Measurements from ENCODE around the gene CDH19. TPM values are rescaled to one million over a fixed set of nuclear protein-coding genes. Genes with fewer than 3 reads are reported as not detected.
A peak's percentile ranks its signal among the peaks of the same experiment; 100 is the strongest.

Gene CDH19
- total and polyA plus RNA-seq, 2 donors from 2014 or later = 0.37 to 0.94 TPM

- FAIRE-seq = no peak
- H3K36me3 ChIP-seq (ENCODE audit: control insufficient read depth in 2 of 3, insufficient read depth in 3 of 3, low read length in 3 of 3) = no peaks in the 10 kb centered on the region
- no peaks in the 10 kb centered on the region for H3K27me3 ChIP-seq (ENCODE audit: control insufficient read depth, insufficient read depth, low read length)
- no peak overlapping the region for H3K4me3 ChIP-seq (ENCODE audit: low read length in 3 of 3)
- H3K9me3 ChIP-seq (ENCODE audit: control insufficient read depth in 2 of 3, insufficient read depth in 1 of 3, low read length in 3 of 3) = peaks cover 0 to 6% (median 2%) of the 10 kb centered on the region in 3 donors
- H3K27ac ChIP-seq (ENCODE audit: low read depth in 2 of 2, low read length in 2 of 2) = no peak overlapping the region
- no peak for TF ChIP-seq CTCF (IDR thresholded peaks at IDR 0.05; ENCODE audit: borderline replicate concordance, extremely low read depth, insufficient read depth)
- no peaks in the 10 kb centered on the region for H3K4me1 ChIP-seq (ENCODE audit: control insufficient read depth in 2 of 3, insufficient read depth in 2 of 3, low read depth in 1 of 3, low read length in 3 of 3)
- intact Hi-C loops (cut with DNase I) = no loop called here
- no peak overlapping the region for H3K9ac ChIP-seq (ENCODE audit: low read length in 3 of 3)
- no peak for DNase-seq
Measured at GRCh38 chr18:66599190-66599589, 4.7 kb downstream of the CDH19 start.

GRCh38 chr18:66587430-66587829 lies 16.5 kb downstream of the CDH19 start:
- no peak overlapping the region for H3K4me3 ChIP-seq (ENCODE audit: low read length in 3 of 3)

GRCh38 chr18:66582211-66582610 lies 21.7 kb downstream of the CDH19 start:
- no peak overlapping the region for H3K4me3 ChIP-seq (ENCODE audit: low read length in 3 of 3)
- no peaks in the 10 kb centered on the region for H3K4me1 ChIP-seq (ENCODE audit: control insufficient read depth in 2 of 3, insufficient read depth in 2 of 3, low read depth in 1 of 3, low read length in 3 of 3)
- TF ChIP-seq CTCF (IDR thresholded peaks at IDR 0.05; ENCODE audit: borderline replicate concordance, extremely low read depth, insufficient read depth) = no peak
- no peaks in the 10 kb centered on the region for H3K36me3 ChIP-seq (ENCODE audit: control insufficient read depth in 2 of 3, insufficient read depth in 3 of 3, low read length in 3 of 3)
- DNase-seq (peak in 2 of 5 donors; percentile 9 to 26), FAIRE-seq (no peak)
- intact Hi-C loops (cut with DNase I) = no loop called here
- H3K9ac ChIP-seq (ENCODE audit: low read length in 3 of 3) = no peak overlapping the region
- H3K27me3 ChIP-seq (ENCODE audit: control insufficient read depth, insufficient read depth, low read length) = no peaks in the 10 kb centered on the region
- H3K27ac ChIP-seq (ENCODE audit: low read depth in 2 of 2, low read length in 2 of 2) = no peak overlapping the region
- H3K9me3 ChIP-seq (ENCODE audit: control insufficient read depth in 2 of 3, insufficient read depth in 1 of 3, low read length in 3 of 3) = no peaks in the 10 kb centered on the region

More at GRCh38 chr18:66587430-66587829, 16.5 kb downstream of the CDH19 start:
- intact Hi-C loops (cut with DNase I) = no loop called here
- H3K27me3 ChIP-seq (ENCODE audit: control insufficient read depth, insufficient read depth, low read length) = no peaks in the 10 kb centered on the region
- no peaks in the 10 kb centered on the region for H3K9me3 ChIP-seq (ENCODE audit: control insufficient read depth in 2 of 3, insufficient read depth in 1 of 3, low read length in 3 of 3)
- H3K4me1 ChIP-seq (ENCODE audit: control insufficient read depth in 2 of 3, insufficient read depth in 2 of 3, low read depth in 1 of 3, low read length in 3 of 3) = no peaks in the 10 kb centered on the region
- no peak for DNase-seq
- no peak for TF ChIP-seq CTCF (IDR thresholded peaks at IDR 0.05; ENCODE audit: borderline replicate concordance, extremely low read depth, insufficient read depth)
- H3K36me3 ChIP-seq (ENCODE audit: control insufficient read depth in 2 of 3, insufficient read depth in 3 of 3, low read length in 3 of 3) = no peaks in the 10 kb centered on the region
- no peak for FAIRE-seq
- no peak overlapping the region for H3K9ac ChIP-seq (ENCODE audit: low read length in 3 of 3)
- no peak overlapping the region for H3K27ac ChIP-seq (ENCODE audit: low read depth in 2 of 2, low read length in 2 of 2)

GRCh38 chr18:66575263-66575662 lies 28.6 kb downstream of the CDH19 start:
- H3K36me3 ChIP-seq (ENCODE audit: control insufficient read depth in 2 of 3, insufficient read depth in 3 of 3, low read length in 3 of 3) = no peaks in the 10 kb centered on the region
- no peak overlapping the region for H3K9ac ChIP-seq (ENCODE audit: low read length in 3 of 3)
- H3K27ac ChIP-seq (ENCODE audit: low read depth in 2 of 2, low read length in 2 of 2) = no peak overlapping the region
- no peaks in the 10 kb centered on the region for H3K27me3 ChIP-seq (ENCODE audit: control insufficient read depth, insufficient read depth, low read length)
- DNase-seq (no peak), FAIRE-seq (no peak)
- H3K4me1 ChIP-seq (ENCODE audit: control insufficient read depth in 2 of 3, insufficient read depth in 2 of 3, low read depth in 1 of 3, low read length in 3 of 3) = no peaks in the 10 kb centered on the region
- H3K4me3 ChIP-seq (ENCODE audit: low read length in 3 of 3) = no peak overlapping the region
- intact Hi-C loops (cut with DNase I) = no loop called here
- TF ChIP-seq CTCF (IDR thresholded peaks at IDR 0.05; ENCODE audit: borderline replicate concordance, extremely low read depth, insufficient read depth) = no peak
- no peaks in the 10 kb centered on the region for H3K9me3 ChIP-seq (ENCODE audit: control insufficient read depth in 2 of 3, insufficient read depth in 1 of 3, low read length in 3 of 3)
